EL (cell line): ENCODE results near the gene ANKS1B.
A peak's percentile ranks its signal among the peaks of the same experiment; 100 is the strongest.

Experiments used
- DNase-seq: peaks from one replicate; pipeline ENCODE4 v3.0.0-alpha.2; 2016

Gene ANKS1B

GRCh38 chr12:99152337-99152736 lies 832.4 kb downstream of the ANKS1B start:
- no peak for DNase-seq

GRCh38 chr12:99151744-99152143 lies 833.0 kb downstream of the ANKS1B start:
- DNase-seq, result no peak

GRCh38 chr12:99147130-99147529 lies 837.6 kb downstream of the ANKS1B start:
- DNase-seq, result no peak

GRCh38 chr12:99146730-99147129 lies 838.0 kb downstream of the ANKS1B start:
- no peak for DNase-seq

- DNase-seq, result no peak
Measured at GRCh38 chr12:99146185-99146584, 838.6 kb downstream of the ANKS1B start.

GRCh38 chr12:99142651-99143050 lies 842.1 kb downstream of the ANKS1B start:
- DNase-seq, result no peak

- DNase-seq, result no peak
Measured at GRCh38 chr12:99140017-99140720, 844.6 kb downstream of the ANKS1B start.

GRCh38 chr12:99138393-99138792 lies 846.3 kb downstream of the ANKS1B start:
- no peak for DNase-seq

- DNase-seq, result no peak
Measured at GRCh38 chr12:99137124-99137855, 847.4 kb downstream of the ANKS1B start.

- peak; percentile 8 for DNase-seq
Measured at GRCh38 chr12:99136516-99136915, 848.2 kb downstream of the ANKS1B start.

GRCh38 chr12:99135376-99135775 lies 849.4 kb downstream of the ANKS1B start:
- no peak for DNase-seq

GRCh38 chr12:99133401-99133800 lies 851.3 kb downstream of the ANKS1B start:
- DNase-seq, result no peak

- peak; percentile 14 for DNase-seq
Measured at GRCh38 chr12:99131751-99132199, 853.0 kb downstream of the ANKS1B start.

- no peak for DNase-seq
Measured at GRCh38 chr12:99130808-99131553, 853.8 kb downstream of the ANKS1B start.

- DNase-seq, result no peak
Measured at GRCh38 chr12:99128246-99128802, 856.4 kb downstream of the ANKS1B start.

- no peak for DNase-seq
Measured at GRCh38 chr12:99122959-99123358, 861.8 kb downstream of the ANKS1B start.

GRCh38 chr12:99122496-99122895 lies 862.2 kb downstream of the ANKS1B start:
- no peak for DNase-seq

GRCh38 chr12:99121546-99121945 lies 863.2 kb downstream of the ANKS1B start:
- DNase-seq, result no peak

- no peak for DNase-seq
Measured at GRCh38 chr12:99119943-99120342, 864.8 kb downstream of the ANKS1B start.

GRCh38 chr12:99119449-99119848 lies 865.3 kb downstream of the ANKS1B start:
- DNase-seq, result no peak

- DNase-seq, result no peak
Measured at GRCh38 chr12:99111600-99111999, 873.1 kb downstream of the ANKS1B start.

- no peak for DNase-seq
Measured at GRCh38 chr12:99110868-99111267, 873.9 kb downstream of the ANKS1B start.

- DNase-seq, result no peak
Measured at GRCh38 chr12:99110212-99110611, 874.5 kb downstream of the ANKS1B start.
